HG03039 (cell line): Measurements from ENCODE around the gene SERPINA9.
"Not testable (repeated sequence)": the region's sequence is repeated elsewhere in the genome, so short reads cannot be mapped to it uniquely, and the experiment has no call there.

Source experiments
- ATAC-seq: cut with Tn5 transposase; IDR thresholded peaks from one replicate; pipeline ENCODE4 v1.9.1; 2021; ENCODE audit warnings: mild to moderate bottlenecking, moderate library complexity; ENCODE audit not compliant: unreplicated experiment

SERPINA9 gene

GRCh38 chr14:94476023-94476422, at the start of gene SERPINA9:
Gene SERPINA9, minus strand, starts transcription at chr14:94476197. Its CDS starts 6,357 bp downstream, at chr14:94469840.
- no peak for ATAC-seq

DNA sequence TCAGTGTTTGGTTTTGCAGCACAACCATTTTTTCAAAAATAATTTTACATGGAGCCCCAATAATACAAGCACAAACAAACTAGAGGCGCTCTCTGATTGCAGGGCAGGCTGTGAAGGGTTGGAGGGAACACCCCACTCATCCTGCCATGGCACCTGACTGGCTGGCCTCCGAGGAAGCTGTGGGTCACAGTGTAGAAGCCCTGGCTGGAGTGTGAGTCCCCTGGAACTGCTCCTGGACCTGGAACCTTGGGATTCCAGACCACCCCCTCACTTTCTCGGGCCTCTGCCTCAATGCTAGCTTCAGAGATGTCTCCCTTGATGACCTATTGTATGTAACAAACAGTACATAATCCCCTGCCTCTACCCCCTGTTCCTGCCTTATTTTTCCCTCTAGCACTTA, 48.1 kb upstream of the SERPINA9 start:
- ATAC-seq, result no peak

DNA sequence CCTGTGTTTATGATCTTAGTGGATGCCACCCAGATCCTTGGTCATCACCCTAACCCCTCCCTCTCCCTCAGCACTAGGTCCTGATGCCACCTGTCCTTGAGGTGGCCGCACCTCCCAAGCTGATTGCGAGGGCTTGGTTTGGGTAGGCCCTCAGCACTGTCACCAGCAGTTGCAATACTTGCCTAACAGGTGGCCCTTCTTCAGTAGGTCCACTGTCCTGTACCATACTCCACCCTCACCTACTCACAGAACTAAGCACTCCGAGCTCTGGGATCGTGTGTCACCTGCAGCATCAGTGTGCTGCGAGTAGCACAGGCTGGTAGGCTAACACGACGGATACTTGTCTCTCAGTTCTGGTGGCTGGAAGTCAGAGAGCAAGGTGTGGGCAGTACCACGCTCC, 47.3 kb upstream of the SERPINA9 start:
- no peak for ATAC-seq

GRCh38 chr14:94522115-94522724, 46.2 kb upstream of the SERPINA9 start:
- no peak for ATAC-seq

- ATAC-seq, result no peak
These were observed 45.5 kb upstream of the SERPINA9 start for GRCh38 chr14:94521375-94522114.

DNA sequence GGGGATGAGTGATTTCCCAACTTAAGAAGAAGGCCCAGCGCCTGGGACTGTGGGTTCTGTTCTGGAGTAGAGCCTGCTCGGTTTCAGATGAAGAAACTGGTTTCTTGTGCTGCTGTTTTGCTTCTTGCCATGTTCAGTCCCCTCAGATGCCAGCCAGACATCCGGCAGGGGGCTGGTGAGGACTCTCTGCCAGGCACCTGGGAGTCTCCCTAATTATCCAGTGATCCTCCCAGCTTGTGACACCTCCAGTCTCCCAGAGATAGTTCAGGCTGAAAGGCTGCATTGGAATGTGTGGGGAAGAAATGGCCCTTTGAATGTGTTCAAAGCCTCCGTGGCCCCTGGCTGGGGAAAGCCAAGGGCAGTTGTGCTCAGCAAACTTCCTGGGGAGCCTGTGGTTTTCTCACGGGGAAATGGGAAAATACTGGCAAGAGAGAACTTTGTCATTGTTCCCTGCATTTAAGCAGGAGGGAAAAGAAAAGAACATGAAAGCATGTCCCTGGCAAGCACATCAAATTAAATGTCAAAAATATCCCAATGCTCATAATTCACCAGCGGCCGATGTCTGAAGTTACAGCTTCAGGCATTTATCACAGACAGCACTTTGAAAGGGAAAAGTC, 41.8 kb upstream of the SERPINA9 start:
- ATAC-seq, result no peak

GRCh38 chr14:94517248-94517640, 41.2 kb upstream of the SERPINA9 start:
- ATAC-seq, result no peak

DNA sequence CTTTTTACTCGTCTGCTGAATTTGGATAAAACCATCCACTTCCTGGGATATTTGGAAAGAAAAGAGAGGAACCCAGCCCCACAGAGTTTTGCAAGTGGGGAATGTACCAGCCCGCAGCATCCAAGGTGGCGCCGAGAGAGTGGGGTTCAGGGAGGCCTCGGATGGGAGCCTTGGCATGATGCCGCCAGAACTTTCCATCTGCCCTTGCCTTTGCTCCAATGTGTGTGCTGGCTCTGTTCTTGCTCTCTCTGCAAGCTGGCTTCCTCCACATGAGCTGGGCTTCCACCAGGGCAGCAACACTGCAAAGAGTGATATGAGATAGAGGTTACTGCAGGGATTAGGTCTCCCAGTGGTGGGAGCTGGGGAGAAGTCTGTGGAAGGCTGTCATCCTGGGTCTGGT, 39.9 kb upstream of the SERPINA9 start:
- no peak for ATAC-seq

- no peak for ATAC-seq
These were observed 39.4 kb upstream of the SERPINA9 start for GRCh38 chr14:94515426-94515825.

DNA sequence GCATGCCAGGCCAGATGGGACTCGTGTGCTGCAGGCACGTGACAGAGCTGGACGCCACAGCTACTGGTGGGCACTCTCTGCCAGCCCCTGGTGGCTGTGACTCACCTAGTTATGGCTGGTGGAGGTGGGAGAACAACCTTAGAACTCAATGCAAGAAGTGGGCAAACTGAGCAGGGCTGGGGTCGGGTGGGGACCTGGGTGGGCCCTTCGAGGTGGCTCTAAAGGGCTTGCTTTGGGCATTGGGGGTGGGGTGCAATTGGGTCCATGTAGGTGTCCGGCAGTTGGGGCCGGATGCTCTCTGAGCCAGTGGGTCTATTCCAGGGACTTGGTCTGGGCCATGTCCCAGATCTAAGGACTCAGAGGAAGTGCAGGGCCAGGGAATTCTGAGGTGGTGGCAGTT, 38.4 kb upstream of the SERPINA9 start:
- ATAC-seq, result no peak

DNA sequence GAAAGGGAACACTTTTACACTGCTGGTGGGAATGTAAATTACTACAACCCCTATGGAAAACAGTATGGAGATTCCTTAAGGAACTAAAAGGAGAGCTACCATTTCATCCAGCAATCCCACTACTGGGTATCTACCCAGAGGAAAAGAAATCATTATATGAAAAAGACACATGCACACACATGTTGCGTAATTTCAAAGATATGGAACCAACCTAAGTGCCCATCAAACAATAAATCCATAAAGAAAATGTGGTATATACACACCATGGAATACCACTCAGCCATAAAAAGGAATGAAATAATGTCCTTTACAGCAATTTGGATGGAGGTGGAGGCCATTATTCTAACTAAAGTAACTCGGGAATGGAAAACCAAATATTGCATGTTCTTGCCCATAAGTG, 34.5 kb upstream of the SERPINA9 start:
- not testable (repeated sequence) for ATAC-seq

DNA sequence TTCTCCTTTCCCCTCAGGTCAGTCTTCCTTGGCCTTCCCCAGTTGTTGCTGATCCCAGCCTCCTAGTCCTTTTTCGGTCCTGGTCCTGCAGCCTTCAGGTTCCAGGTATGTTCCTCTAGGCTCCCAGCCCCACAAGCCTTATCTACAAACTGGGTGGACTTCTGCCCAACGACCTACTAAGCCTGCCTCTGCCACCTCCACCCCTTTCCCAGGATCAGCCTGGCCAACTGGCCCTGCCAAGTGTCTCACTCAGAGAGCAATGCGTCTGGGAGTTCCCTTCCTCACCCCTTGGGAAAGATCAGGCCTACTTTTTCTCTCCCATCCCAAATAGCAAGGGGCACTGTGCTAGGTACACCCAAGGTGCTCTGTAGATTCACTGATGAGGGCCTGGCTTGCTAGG, 33.4 kb upstream of the SERPINA9 start, which contains the start of gene SERPINA12:
Gene SERPINA12 (minus strand): TSS at position 114 of the 400 bp plus-strand sequence. CDS start 11,072 bp downstream, outside the sequence.
- no peak for ATAC-seq

GRCh38 chr14:94505641-94506040, 29.6 kb upstream of the SERPINA9 start:
- ATAC-seq, result no peak

DNA sequence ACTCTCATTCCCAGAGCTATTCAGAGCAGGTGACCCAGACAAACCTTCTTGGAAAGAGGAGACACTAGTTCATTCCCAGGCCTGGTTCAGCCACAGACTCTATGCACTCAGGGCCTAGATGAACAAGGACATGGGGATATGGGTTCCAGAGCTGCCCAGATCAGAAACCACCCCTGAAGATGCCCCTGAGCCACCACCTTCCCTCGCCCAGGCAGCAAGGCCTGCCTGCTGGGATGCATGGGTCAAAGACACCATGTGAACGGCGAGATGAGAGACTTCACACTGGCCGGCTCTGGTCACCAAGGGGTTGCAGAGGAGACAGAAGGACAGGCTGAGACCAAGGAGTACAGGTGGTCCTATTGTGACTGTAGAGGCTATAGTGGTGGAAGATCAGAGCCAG, 29.2 kb upstream of the SERPINA9 start:
- no peak for ATAC-seq

GRCh38 chr14:94501588-94502516, 25.9 kb upstream of the SERPINA9 start:
- ATAC-seq, result no peak

- no peak for ATAC-seq
These were observed 24.3 kb upstream of the SERPINA9 start for GRCh38 chr14:94500264-94500663.

DNA sequence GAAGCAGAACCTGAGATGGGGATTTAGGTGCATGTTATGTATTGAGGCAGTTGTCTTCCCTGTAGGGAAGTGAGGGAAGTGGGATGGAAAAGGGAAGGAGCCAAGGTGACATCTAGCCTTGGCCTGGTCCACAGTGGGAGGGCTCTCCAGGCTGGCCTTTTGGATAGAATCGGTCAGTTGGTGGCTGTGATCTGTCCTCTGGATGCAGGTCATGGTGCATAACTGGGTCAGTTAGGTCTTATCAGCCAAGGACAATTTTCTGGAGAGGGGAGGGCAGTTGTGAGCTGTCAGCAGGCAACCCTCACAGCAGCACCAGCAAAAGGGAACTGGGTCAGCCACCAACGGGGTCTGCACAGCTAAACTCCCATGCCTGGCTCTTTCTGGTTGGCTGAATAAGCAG, 23.7 kb upstream of the SERPINA9 start:
- no peak for ATAC-seq

- no peak for ATAC-seq
These were observed 22.2 kb upstream of the SERPINA9 start for GRCh38 chr14:94498215-94498614.

- ATAC-seq, result no peak
These were observed 18.1 kb upstream of the SERPINA9 start for GRCh38 chr14:94494085-94494484.

- no peak for ATAC-seq
These were observed 15.5 kb upstream of the SERPINA9 start for GRCh38 chr14:94491511-94491910.

- no peak for ATAC-seq
These were observed 13.3 kb upstream of the SERPINA9 start for GRCh38 chr14:94489336-94489735.
